Naive B cell (primary cell): ENCODE measurements around the gene PPP1CA. TPM values are rescaled to one million over a fixed set of nuclear protein-coding genes. Genes with fewer than 3 reads are reported as not detected.
"Not testable (repeated sequence)": the region's sequence is repeated elsewhere in the genome, so short reads cannot be mapped to it uniquely, and the experiment has no call there.

Source experiments
- ATAC-seq, 2 donors: fragments of 150-1000 bp; cut with Tn5 transposase; 2 replicates each; pipeline ENCODE4 v1.10.0; 2021; ENCODE audit warnings: low read depth in 2 of 2, mild to moderate bottlenecking in 2 of 2, moderate library complexity in 2 of 2
- DNase-seq: peaks from one replicate; pipeline ENCODE4 v3.0.0; 2022
- H3K27ac Mint-ChIP-seq, 6 donors: one replicate each; pipeline ENCODE4 v1.8.0; 2020 to 2022; ENCODE audit warnings: mild to moderate bottlenecking in 6 of 6, mixed read lengths in 6 of 6, moderate library complexity in 5 of 6, inconsistent platforms in 2 of 6
- H3K27me3 Mint-ChIP-seq, 3 donors: one replicate each; pipeline ENCODE4 v1.8.0; 2021 to 2022; ENCODE audit warnings: mixed read lengths in 3 of 3, mild to moderate bottlenecking in 1 of 3
- H3K36me3 Mint-ChIP-seq, 2 donors: one replicate each; pipeline ENCODE4 v1.8.0; 2020 to 2022; ENCODE audit warnings: mixed read lengths in 2 of 2, inconsistent platforms in 1 of 2, mild to moderate bottlenecking in 1 of 2
- H3K4me1 Mint-ChIP-seq, 3 donors: one replicate each; pipeline ENCODE4 v1.8.0; 2020 to 2022; ENCODE audit warnings: mixed read lengths in 3 of 3, inconsistent platforms in 1 of 3, mild to moderate bottlenecking in 1 of 3, moderate library complexity in 1 of 3
- H3K4me3 Mint-ChIP-seq, 8 donors: one replicate each; pipeline ENCODE4 v1.8.0; 2020 to 2022; ENCODE audit warnings: mild to moderate bottlenecking in 8 of 8, mixed read lengths in 8 of 8, moderate library complexity in 8 of 8, inconsistent platforms in 2 of 8
- H3K9me3 Mint-ChIP-seq, 7 donors: one replicate each; pipeline ENCODE4 v1.8.0; 2020 to 2022; ENCODE audit warnings: mixed read lengths in 7 of 7, mild to moderate bottlenecking in 5 of 7, inconsistent platforms in 2 of 7, moderate library complexity in 1 of 7
- polyA plus RNA-seq, 6 donors: library from polyadenylated mRNA; unstranded; fragments of 300-500 nt; fragmentation: Illumina TruSeq; gene quantifications; one replicate each; pipeline ENCODE4 v1.2.3, GENCODE V29; 2021; ENCODE audit warnings: low read depth in 6 of 6

Gene PPP1CA
- polyA plus RNA-seq, 6 donors from 2014 or later = 492 to 795 (median 530) TPM

DNA sequence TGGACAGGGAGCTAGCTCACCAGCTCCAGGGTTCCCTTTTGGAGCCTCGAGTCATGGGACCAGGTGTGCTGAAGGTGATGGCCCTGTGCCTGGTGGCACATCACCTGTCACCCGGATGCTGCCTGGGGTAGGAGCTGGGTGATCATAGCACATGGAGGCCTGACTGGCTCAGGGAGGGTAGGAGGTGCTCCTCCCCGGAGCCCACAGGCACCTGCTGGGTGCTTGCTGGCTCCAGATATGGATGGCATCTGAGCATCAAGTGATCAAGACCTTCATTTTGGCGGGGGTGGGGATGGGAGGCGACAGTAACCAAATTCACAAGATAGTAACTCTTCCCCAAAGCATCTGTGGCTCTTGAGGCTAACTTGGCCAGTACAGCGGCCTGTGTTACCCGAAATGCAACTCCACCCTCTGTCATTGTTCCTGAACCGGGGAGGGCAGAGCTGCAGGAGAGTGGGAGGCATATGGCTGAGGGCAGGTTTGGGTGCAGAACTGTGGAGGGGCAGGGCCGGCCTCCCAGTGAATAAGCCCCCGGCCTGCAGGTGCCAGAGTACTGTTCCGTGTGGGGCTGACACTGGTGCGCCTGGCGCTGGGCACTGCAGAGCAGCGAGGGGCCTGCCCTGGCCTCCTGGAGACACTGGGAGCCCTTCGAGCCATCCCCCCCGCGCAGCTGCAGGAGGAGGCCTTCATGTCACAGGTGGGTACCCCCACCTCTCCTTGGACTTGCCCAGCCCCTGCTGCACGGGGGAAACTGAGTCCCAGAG is 7.0 kb upstream of the PPP1CA start:
- DNase-seq = no peak
- Mint-ChIP-seq H3K27me3 (no peaks in the 10 kb centered on the region), H3K9me3 (no peaks in the 10 kb centered on the region), H3K4me1 (peaks cover 73 to 95% (median 86%) of the 10 kb centered on the region in 3 donors), H3K4me3 (peak overlapping the region; percentile 75 to 98 (median 90)), H3K27ac (peak overlapping the region; percentile 54 to 96 (median 81)), H3K36me3 (peaks cover 0 to 13% of the 10 kb centered on the region in 2 donors)
- peak in 1 of 2 donors; percentile 6 for ATAC-seq

DNA sequence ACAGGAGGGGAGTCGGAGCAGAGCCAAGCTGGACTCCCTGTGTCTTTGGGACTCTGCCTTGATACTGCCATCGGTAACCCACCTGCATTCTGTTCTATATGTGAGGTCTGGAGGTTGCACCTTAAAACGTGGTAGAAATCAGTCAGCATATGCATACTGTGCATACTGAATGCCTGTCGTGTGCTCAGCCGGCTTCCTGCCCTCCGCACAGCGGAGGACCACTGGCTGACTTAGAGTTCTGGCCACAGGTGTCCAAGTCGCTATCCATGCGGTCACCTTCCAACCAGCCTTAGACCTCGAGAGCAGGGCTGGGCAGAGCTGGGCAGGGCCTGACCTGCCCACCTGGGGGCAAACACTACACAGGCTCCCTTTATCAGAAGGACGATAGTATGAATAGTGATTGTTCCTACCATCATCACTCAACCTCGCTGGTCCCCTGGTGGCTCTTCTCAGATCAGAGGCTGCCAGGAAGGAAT is 6.1 kb upstream of the PPP1CA start:
- DNase-seq = no peak
- peaks cover 0 to 16% of the 10 kb centered on the region in 2 donors for H3K36me3 Mint-ChIP-seq
- no peak for ATAC-seq
- H3K27me3 Mint-ChIP-seq = no peaks in the 10 kb centered on the region
- peak overlapping the region in 5 of 6 donors; percentile 48 to 95 (median 88) for H3K27ac Mint-ChIP-seq
- no peaks in the 10 kb centered on the region for H3K9me3 Mint-ChIP-seq
- H3K4me3 Mint-ChIP-seq = peak overlapping the region; percentile 75 to 98 (median 90)
- H3K4me1 Mint-ChIP-seq = peaks cover 66 to 94% (median 86%) of the 10 kb centered on the region in 3 donors

DNA sequence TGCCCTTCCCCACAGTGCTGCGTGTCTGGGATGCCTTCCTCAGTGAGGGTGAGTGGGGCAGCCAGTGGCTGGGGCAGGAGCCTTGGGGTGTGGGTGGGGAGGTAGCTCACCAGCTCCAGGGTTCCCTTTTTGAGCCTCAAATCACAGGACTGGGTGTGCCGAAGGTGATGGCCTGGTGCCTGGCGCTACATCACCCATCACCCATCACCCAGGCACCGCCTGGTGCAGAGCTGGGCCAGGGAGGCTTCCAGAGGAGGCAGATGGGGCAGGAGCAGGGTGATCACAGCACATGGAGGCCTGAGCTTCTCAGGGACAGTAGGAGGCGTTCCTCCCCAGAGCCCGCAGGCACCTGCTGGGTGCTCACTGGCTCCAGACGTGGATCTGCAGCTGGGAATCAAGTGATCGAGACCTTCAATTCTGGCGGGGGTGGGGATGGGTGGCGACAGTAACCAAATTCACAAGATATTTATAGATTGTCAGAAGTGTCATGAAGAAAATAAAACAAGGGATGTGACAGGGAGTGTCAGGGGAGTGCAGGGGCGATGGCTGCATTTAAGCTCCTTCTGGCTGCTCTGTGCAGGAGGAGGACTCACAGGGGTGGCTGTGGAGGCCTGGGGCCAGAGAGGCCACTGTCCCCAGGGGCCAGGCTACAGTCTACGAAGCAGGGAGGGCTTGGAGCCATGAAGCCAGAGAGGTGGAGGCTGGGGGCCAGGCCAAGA is 5.5 kb upstream of the PPP1CA start:
- no peak for ATAC-seq
- Mint-ChIP-seq H3K4me1 (peaks cover 61 to 88% (median 86%) of the 10 kb centered on the region in 3 donors), H3K27ac (peak overlapping the region in 5 of 6 donors; percentile 69 to 95 (median 90)), H3K4me3 (peak overlapping the region; percentile 75 to 98 (median 86)), H3K36me3 (peaks cover 0 to 16% of the 10 kb centered on the region in 2 donors), H3K27me3 (no peaks in the 10 kb centered on the region), H3K9me3 (no peaks in the 10 kb centered on the region)
- no peak for DNase-seq

DNA sequence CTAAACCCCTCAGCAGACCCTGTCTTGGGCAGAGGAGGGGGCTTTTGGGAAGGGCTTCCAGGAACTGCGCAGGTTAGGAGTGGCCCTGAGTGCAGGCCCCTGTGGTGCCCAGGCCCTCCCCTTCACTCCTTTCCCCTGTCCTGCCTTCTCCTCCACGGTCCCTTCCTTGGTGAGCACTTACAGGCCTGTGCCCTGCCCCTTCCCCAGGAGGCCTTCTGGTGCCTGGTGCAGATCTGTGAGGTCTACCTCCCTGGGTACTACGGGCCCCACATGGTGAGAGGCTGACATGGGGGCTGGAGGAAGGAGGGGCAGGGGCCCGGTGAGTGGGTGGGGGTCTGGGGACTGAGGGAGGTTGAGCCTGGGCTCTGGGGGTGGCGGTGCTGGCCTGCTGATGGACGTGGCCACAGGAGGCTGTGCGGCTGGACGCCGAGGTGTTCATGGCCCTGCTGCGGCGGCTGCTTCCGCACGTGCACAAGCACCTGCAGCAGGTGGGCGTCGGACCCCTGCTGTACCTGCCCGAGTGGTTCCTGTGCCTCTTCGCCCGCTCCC is 4.8 kb upstream of the PPP1CA start:
- no peaks in the 10 kb centered on the region for H3K9me3 Mint-ChIP-seq
- peaks cover 56 to 82% (median 82%) of the 10 kb centered on the region in 3 donors for H3K4me1 Mint-ChIP-seq
- peak overlapping the region in 4 of 6 donors; percentile 56 to 95 (median 82) for H3K27ac Mint-ChIP-seq
- DNase-seq = no peak
- no peaks in the 10 kb centered on the region for H3K27me3 Mint-ChIP-seq
- ATAC-seq = no peak
- peak overlapping the region; percentile 80 to 98 (median 92) for H3K4me3 Mint-ChIP-seq
- H3K36me3 Mint-ChIP-seq = peaks cover 0 to 16% of the 10 kb centered on the region in 2 donors

DNA sequence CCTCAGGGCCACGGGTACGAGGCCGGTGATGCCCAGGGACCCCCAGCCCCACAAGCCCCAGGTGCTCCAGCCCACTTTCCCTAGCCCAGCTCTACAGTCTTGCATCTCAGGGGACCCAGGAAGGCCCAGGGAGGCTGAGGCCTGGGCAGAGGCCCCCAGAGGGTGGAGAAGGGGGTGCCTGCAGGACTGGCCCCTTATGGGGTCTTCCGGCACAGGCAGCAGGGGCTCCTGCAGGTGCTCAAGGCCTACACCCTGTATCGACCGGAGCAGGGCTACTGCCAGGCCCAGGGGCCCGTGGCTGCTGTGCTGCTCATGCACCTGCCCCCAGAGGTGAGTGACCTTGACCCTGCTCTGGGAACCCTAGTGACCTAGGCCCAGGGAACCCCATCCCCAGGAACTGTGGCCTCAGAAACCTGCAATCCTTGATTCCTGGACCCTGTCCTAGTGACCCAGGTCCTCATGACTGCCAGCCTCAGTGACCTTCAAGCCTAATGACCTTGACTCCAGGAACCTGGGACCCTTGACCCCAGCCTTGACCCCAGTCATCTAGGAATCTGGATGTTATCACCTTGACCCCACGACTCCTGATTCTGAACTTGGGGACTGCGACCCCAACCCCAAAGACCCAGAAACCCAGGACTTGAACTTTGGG is 4.2 kb upstream of the PPP1CA start:
- ATAC-seq = no peak
- Mint-ChIP-seq H3K36me3 (peaks cover 0 to 16% of the 10 kb centered on the region in 2 donors), H3K9me3 (no peaks in the 10 kb centered on the region), H3K4me1 (peaks cover 50 to 78% (median 77%) of the 10 kb centered on the region in 3 donors), H3K4me3 (peak overlapping the region; percentile 80 to 98 (median 95)), H3K27me3 (no peaks in the 10 kb centered on the region), H3K27ac (peak overlapping the region in 4 of 6 donors; percentile 56 to 95 (median 82))
- DNase-seq = no peak

DNA sequence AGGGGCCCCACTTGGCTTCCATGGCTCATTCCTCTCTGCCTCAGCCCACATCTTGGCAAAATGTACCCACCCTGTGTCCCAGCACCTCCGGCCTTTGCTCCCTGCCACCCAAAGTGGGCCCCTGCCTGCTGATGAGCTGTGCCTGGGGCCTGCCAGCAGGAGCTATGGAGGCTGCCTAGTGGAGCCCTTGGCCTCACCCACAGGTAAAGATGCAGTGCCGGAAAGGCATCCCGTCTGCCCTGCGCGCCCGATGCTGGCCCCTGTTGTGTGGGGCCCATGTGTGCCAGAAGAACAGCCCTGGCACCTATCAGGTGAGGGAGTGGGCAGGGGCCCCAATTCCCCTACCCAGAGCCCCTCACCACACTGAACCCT is 3.5 kb upstream of the PPP1CA start:
- Mint-ChIP-seq H3K36me3 (peaks cover 4 to 16% of the 10 kb centered on the region in 2 donors), H3K9me3 (no peaks in the 10 kb centered on the region), H3K4me3 (peak overlapping the region; percentile 80 to 98 (median 95)), H3K27ac (peak overlapping the region in 2 of 6 donors; percentile 91 to 95), H3K4me1 (peaks cover 48 to 78% (median 77%) of the 10 kb centered on the region in 3 donors), H3K27me3 (no peaks in the 10 kb centered on the region)
- DNase-seq (no peak), ATAC-seq (no peak)

DNA sequence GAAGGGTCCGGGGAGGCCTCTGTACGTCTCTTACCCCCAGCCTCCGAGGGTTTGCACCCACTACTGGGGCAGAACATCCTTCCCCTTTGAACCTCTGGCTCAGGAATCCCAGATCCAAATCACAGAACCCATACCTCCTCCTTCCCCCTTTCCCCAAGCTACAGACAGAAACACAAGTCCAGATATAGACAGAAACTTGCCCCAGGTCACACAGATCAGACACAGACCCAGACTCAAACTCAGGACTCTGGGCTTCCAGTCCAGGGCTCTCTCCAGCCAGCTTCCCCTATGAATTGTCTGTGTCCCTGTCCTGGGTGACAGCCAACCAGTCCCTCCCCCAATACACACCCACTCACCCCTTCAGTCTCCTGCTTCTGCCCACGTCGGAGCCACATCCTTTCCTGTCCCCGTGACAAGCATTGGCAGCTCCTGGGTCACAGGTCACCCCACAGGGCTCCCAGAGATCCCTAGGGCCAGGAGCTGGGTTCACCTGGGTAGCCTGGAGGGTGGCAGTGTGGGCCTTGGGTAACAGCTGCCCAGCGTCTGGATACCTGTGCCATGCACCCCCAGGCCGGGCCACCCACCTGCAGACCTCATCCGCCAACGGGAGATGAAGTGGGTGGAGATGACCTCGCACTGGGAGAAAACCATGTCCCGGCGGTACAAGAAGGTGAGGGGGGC is 3.0 kb upstream of the PPP1CA start:
- DNase-seq = no peak
- H3K9me3 Mint-ChIP-seq = no peaks in the 10 kb centered on the region

DNA sequence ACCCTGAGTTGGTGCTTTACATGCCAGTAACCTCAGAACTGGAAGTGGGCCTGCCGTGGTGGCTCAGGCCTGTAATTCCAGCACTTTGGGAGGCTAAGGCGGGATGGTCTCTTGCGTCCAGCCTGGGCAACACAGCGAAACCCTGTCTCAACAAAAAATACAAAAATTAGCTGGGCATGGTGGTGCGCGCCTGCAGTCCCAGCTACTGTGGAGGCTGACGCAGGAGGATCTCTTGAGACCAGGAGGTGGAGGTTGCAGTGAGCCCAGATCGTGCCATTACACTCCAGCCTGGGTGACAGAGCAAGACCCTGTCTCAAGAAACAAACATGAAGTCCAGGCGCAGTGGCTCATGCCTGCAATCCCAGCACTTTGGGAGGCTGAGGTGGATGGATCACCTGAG is 1.4 kb upstream of the PPP1CA start:
- peak overlapping the region; percentile 87 to 98 (median 96) for H3K4me3 Mint-ChIP-seq
- not testable (repeated sequence) for DNase-seq, H3K27me3 Mint-ChIP-seq, H3K9me3 Mint-ChIP-seq, ATAC-seq
- H3K4me1 Mint-ChIP-seq = peaks cover 35 to 80% (median 58%) of the 10 kb centered on the region in 3 donors
- H3K27ac Mint-ChIP-seq = peak overlapping the region; percentile 88 to 97 (median 94)
- peaks cover 4 to 16% of the 10 kb centered on the region in 2 donors for H3K36me3 Mint-ChIP-seq

More for the DNA sequence above, 3.0 kb upstream of the PPP1CA start:
- Mint-ChIP-seq H3K36me3 (peaks cover 4 to 16% of the 10 kb centered on the region in 2 donors), H3K27me3 (no peaks in the 10 kb centered on the region), H3K4me1 (peaks cover 42 to 78% (median 72%) of the 10 kb centered on the region in 3 donors), H3K27ac (peak overlapping the region in 4 of 6 donors; percentile 66 to 95 (median 86)), H3K4me3 (peak overlapping the region; percentile 87 to 98 (median 96))
- ATAC-seq = no peak

DNA sequence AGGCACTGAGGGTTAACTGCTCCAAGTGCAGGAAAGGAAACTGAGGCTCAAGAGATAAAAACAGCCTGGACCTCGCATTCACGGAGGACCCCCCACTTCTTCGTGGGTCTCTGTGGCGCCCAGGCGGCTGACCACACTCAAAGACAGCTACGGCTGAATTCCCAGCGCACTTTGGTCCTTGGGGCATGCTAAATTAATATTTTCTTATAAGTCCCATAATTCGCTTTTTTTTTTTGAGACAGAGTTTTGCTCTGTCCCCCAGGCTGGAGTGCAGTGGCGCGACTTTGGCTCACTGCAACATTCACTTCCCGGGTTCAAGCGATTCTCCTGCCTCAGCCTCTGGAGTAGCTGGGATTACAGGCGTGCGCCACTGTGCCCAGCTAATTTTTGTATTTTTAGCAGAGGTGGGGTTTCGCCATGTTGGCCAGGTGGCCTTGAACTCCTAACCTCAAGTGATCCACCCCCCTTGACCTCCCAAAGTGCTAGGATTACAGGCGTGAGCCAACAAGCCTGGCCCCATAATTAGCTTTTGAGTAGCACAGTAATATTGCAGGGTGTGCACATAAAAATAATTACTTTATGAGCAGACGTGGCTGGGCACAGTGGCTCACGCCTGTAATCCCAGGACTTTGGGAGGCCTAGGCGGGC is 658 bp upstream of the PPP1CA start:
- not testable (repeated sequence) for H3K9me3 Mint-ChIP-seq, ATAC-seq, H3K27me3 Mint-ChIP-seq, DNase-seq
- H3K36me3 Mint-ChIP-seq = peaks cover 4 to 16% of the 10 kb centered on the region in 2 donors
- peak overlapping the region in 5 of 6 donors; percentile 84 to 95 (median 88) for H3K27ac Mint-ChIP-seq
- peak overlapping the region; percentile 87 to 98 (median 94) for H3K4me3 Mint-ChIP-seq
- peaks cover 34 to 79% (median 58%) of the 10 kb centered on the region in 3 donors for H3K4me1 Mint-ChIP-seq

DNA sequence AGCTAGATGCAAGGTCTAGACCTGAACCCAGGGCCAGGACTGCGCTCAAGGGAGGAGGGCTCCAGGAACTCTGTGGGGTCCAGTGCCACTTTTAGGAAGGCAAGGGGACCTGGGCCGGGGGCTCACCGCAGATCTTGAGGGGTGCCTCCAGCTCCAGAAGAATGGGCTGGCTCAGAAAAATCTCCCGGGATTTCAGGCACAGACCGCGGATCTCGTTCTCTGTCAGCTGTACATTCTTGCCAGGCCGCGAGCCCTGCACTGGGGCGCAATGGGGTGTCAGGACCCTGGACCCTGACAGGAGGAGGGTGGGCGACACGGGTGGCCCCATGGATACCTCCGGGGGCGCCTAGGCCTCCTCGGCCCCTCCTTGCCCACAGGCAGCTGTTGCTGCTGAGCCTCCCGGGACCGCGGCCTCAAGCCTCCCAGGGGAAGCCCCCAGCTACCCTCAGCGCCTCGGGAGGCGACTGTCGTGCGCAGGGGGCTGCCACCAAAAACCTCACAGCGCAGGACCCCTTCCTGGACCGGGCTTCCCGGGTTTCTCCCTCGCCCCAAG is 640 bp downstream of the PPP1CA start:
- no peaks in the 10 kb centered on the region for H3K9me3 Mint-ChIP-seq
- H3K4me3 Mint-ChIP-seq = peak overlapping the region; percentile 81 to 98 (median 90)
- peak overlapping the region in 3 of 6 donors; percentile 61 to 79 (median 61) for H3K27ac Mint-ChIP-seq
- ATAC-seq (peak; percentile 4 to 7), DNase-seq (no peak)
- no peaks in the 10 kb centered on the region for H3K27me3 Mint-ChIP-seq
- H3K4me1 Mint-ChIP-seq = peaks cover 31 to 76% (median 56%) of the 10 kb centered on the region in 3 donors
- peaks cover 4 to 9% of the 10 kb centered on the region in 2 donors for H3K36me3 Mint-ChIP-seq

DNA sequence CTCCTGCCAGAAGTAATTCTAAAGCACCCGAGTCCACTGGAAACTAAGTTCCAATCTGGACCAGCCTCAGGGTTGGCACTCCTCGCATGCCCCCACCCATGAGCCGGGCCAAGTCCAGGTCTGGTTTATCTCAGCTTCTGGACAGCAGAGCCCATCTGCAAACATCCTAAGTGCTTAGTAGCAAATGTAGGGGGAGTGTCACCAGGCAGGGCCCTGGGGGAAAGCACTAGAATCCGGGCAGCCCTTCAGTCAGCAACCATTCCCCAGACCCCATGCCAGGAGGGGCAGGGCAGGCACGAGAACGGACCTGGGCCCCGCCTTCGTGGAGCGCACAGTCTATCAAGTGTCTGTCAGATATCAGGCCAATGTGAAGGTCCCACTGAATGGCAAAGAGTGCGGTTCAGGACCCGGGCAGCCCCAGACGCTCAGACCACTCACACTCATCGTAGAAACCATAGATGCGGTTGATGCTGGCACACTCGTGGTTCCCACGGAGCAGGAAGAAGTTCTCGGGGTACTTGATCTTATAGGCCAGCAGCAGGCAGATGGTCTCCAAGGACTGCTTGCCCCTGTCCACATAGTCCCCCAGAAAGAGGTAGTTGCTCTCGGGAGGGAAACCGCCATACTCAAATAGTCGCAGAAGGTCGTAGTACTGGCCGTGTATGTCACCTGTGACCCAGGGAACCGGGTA is 1.3 kb downstream of the PPP1CA start:
- Mint-ChIP-seq H3K27me3 (no peaks in the 10 kb centered on the region), H3K4me1 (peaks cover 31 to 71% (median 51%) of the 10 kb centered on the region in 3 donors), H3K4me3 (peak overlapping the region; percentile 81 to 98 (median 90)), H3K27ac (peak overlapping the region in 5 of 6 donors; percentile 20 to 79 (median 61)), H3K36me3 (peaks cover 4 to 9% of the 10 kb centered on the region in 2 donors), H3K9me3 (no peaks in the 10 kb centered on the region)
- ATAC-seq = no peak
- DNase-seq = no peak
